Natural killer cell (primary cell): ENCODE measurements around the gene OAS3. TPM values are rescaled to one million over a fixed set of nuclear protein-coding genes. Genes with fewer than 3 reads are reported as not detected.

Experiments used
- ATAC-seq, 3 donors: fragments of 150-1000 bp in 2 of 3; fragments of 200-7000 bp in 1 of 3; cut with Tn5 transposase; 1 replicate in 1 of 3; 2 replicates in 2 of 3; pipeline ENCODE4 v1.10.0; 2021; ENCODE audit warnings: mild to moderate bottlenecking in 2 of 3, moderate library complexity in 2 of 3
- DNase-seq, 2 donors: peaks; one replicate each; pipeline versions ENCODE4 v3.0.0 to v3.0.0-alpha.2; 2013 to 2021; ENCODE audit warnings: mixed read lengths in 1 of 2
- H3K27ac ChIP-seq: one replicate; pipeline ENCODE4 v1.5.1; 2013; ENCODE audit warnings: mild to moderate bottlenecking, low read length
- H3K27me3 ChIP-seq: one replicate; pipeline ENCODE4 v1.6.1; 2013; ENCODE audit warnings: low read length; ENCODE audit not compliant: control insufficient read depth, insufficient read depth
- H3K36me3 ChIP-seq: one replicate; pipeline ENCODE4 v1.6.1; 2013; ENCODE audit warnings: low read length; ENCODE audit not compliant: control insufficient read depth, insufficient read depth
- H3K4me1 ChIP-seq: one replicate; pipeline ENCODE4 v1.6.1; 2013; ENCODE audit warnings: low read length; ENCODE audit not compliant: control insufficient read depth, insufficient read depth
- H3K4me3 ChIP-seq: one replicate; pipeline ENCODE4 v1.5.1; 2013; ENCODE audit warnings: low read length
- H3K9me3 ChIP-seq: one replicate; pipeline ENCODE4 v1.6.1; 2013; ENCODE audit warnings: low read length; ENCODE audit not compliant: control insufficient read depth, insufficient read depth
- H3K27ac Mint-ChIP-seq, 2 donors: one replicate each; pipeline ENCODE4 v1.8.0; 2022; ENCODE audit warnings: mild to moderate bottlenecking in 2 of 2, mixed read lengths in 2 of 2, moderate library complexity in 1 of 2
- H3K27me3 Mint-ChIP-seq, 2 donors: one replicate each; pipeline ENCODE4 v1.8.0; 2022; ENCODE audit warnings: low read depth in 2 of 2, mixed read lengths in 2 of 2
- H3K36me3 Mint-ChIP-seq: one replicate; pipeline ENCODE4 v1.8.0; 2022; ENCODE audit warnings: mixed read lengths
- H3K4me1 Mint-ChIP-seq, 2 donors: one replicate each; pipeline ENCODE4 v1.8.0; 2022; ENCODE audit warnings: mixed read lengths in 2 of 2
- H3K4me3 Mint-ChIP-seq: one replicate; pipeline ENCODE4 v1.8.0; 2022; ENCODE audit warnings: mild to moderate bottlenecking, moderate library complexity, mixed read lengths
- H3K9me3 Mint-ChIP-seq, 2 donors: one replicate each; pipeline ENCODE4 v1.8.0; 2022; ENCODE audit warnings: mixed read lengths in 2 of 2
- CTCF ChIP-seq: fragments of 200-600 bp; IDR thresholded peaks from one replicate; pipeline ENCODE4 v1.8.0; 2022; ENCODE audit warnings: antibody characterized with exemption
- WGBS: methylation state at CpG from one replicate; pipeline ENCODE4 v1.1.7; 2013; ENCODE audit warnings: missing lambda C conversion rate; ENCODE audit not compliant: insufficient coverage; 5-methylcytosine and 5-hydroxymethylcytosine counted together
- intact Hi-C: fragments of 100-400 bp; cut with micrococcal nuclease; formaldehyde crosslinking; loops from one replicate; pipeline ENCODE4 v1.14.2; 2022
- total RNA-seq, 4 donors: library from RNA; stranded (reverse); fragments of 120-200 nt in 1 of 4; gene quantifications; one replicate each; pipeline versions ENCODE4 v1.2.3 to v1.2.4, GENCODE V29; 2013 to 2022

Gene OAS3
- total RNA-seq, 3 donors from 2014 or later (not counting 1 experiment from before 2014, with no cell fraction given), result 8.5 to 24.7 (median 15.4) TPM

GRCh38 chr12:112932485-112933128 is 5.7 kb upstream of the OAS3 start:
- H3K36me3 Mint-ChIP-seq, result no peaks in the 10 kb centered on the region
- no peak overlapping the region for H3K27ac Mint-ChIP-seq
- Histone ChIP-seq H3K27ac (no peak overlapping the region), H3K27me3 (no peaks in the 10 kb centered on the region), H3K36me3 (no peaks in the 10 kb centered on the region), H3K4me1 (no peaks in the 10 kb centered on the region), H3K9me3 (no peaks in the 10 kb centered on the region), H3K4me3 (no peak overlapping the region)
- TF ChIP-seq CTCF, result no peak
- H3K9me3 Mint-ChIP-seq, result no peaks in the 10 kb centered on the region
- WGBS, result 91% methylated on average over 6 of the region's 6 CpGs
- H3K4me3 Mint-ChIP-seq, result no peak overlapping the region
- DNase-seq, result no peak
- intact Hi-C loops, result no loop called here
- H3K27me3 Mint-ChIP-seq, result no peaks in the 10 kb centered on the region
- H3K4me1 Mint-ChIP-seq, result peaks cover 6% of the 10 kb centered on the region in 2 donors
- ATAC-seq, result no peak

- Mint-ChIP-seq H3K9me3 (no peaks in the 10 kb centered on the region), H3K27ac (no peak overlapping the region)
Observed at GRCh38 chr12:112933129-112933505, 5.2 kb upstream of the OAS3 start.

GRCh38 chr12:112936264-112936663 is 2.0 kb upstream of the OAS3 start:
- H3K36me3 Mint-ChIP-seq, result no peaks in the 10 kb centered on the region
- H3K27ac Mint-ChIP-seq, result peak overlapping the region; percentile 68 to 87
- DNase-seq (peak in 1 of 2 donors; percentile 41), ATAC-seq (no peak)
- H3K4me1 ChIP-seq, result peaks cover 17% of the 10 kb centered on the region
- H3K4me3 Mint-ChIP-seq, result no peak overlapping the region
- no peaks in the 10 kb centered on the region for H3K36me3 ChIP-seq
- 96% methylated on average over 1 of the region's 1 CpG for WGBS
- H3K4me1 Mint-ChIP-seq, result peaks cover 31 to 32% of the 10 kb centered on the region in 2 donors
- no peak overlapping the region for H3K4me3 ChIP-seq
- no peaks in the 10 kb centered on the region for H3K27me3 Mint-ChIP-seq
- H3K9me3 Mint-ChIP-seq, result no peaks in the 10 kb centered on the region
- intact Hi-C loops, result no loop called here
- TF ChIP-seq CTCF, result no peak
- no peaks in the 10 kb centered on the region for H3K9me3 ChIP-seq
- no peaks in the 10 kb centered on the region for H3K27me3 ChIP-seq
- no peak overlapping the region for H3K27ac ChIP-seq

More at GRCh38 chr12:112933129-112933505, 5.2 kb upstream of the OAS3 start:
- ATAC-seq (no peak), DNase-seq (no peak)
- Histone ChIP-seq H3K4me3 (no peak overlapping the region), H3K9me3 (no peaks in the 10 kb centered on the region), H3K4me1 (no peaks in the 10 kb centered on the region), H3K27ac (no peak overlapping the region), H3K36me3 (no peaks in the 10 kb centered on the region), H3K27me3 (no peaks in the 10 kb centered on the region)
- Mint-ChIP-seq H3K4me1 (peaks cover 10 to 11% of the 10 kb centered on the region in 2 donors), H3K36me3 (no peaks in the 10 kb centered on the region), H3K4me3 (no peak overlapping the region), H3K27me3 (no peaks in the 10 kb centered on the region)
- no peak for TF ChIP-seq CTCF
- 100% methylated on average over 2 of the region's 2 CpGs for WGBS
- intact Hi-C loops, result no loop called here

- H3K27ac Mint-ChIP-seq, result peak overlapping the region; percentile 68 to 87
- intact Hi-C loops, result no loop called here
- Histone ChIP-seq H3K27me3 (no peaks in the 10 kb centered on the region), H3K4me1 (peaks cover 17% of the 10 kb centered on the region), H3K36me3 (no peaks in the 10 kb centered on the region), H3K4me3 (no peak overlapping the region), H3K9me3 (no peaks in the 10 kb centered on the region), H3K27ac (peak overlapping the region; percentile 46)
- H3K36me3 Mint-ChIP-seq, result no peaks in the 10 kb centered on the region
- H3K4me1 Mint-ChIP-seq, result peaks cover 31 to 32% of the 10 kb centered on the region in 2 donors
- WGBS, result 45% methylated on average over 2 of the region's 2 CpGs
- TF ChIP-seq CTCF, result no peak
- peak in 1 of 2 donors; percentile 19 for DNase-seq
- H3K4me3 Mint-ChIP-seq, result peak overlapping the region; percentile 88
- no peaks in the 10 kb centered on the region for H3K9me3 Mint-ChIP-seq
- no peak for ATAC-seq
- H3K27me3 Mint-ChIP-seq, result no peaks in the 10 kb centered on the region
Observed at GRCh38 chr12:112936927-112937326, 1.3 kb upstream of the OAS3 start.
